GM19099 (cell line): Measurements from ENCODE around the gene TMEM164.

Source experiments
- POLR2A ChIP-seq: IDR thresholded peaks from 3 replicates; pipeline ENCODE4 v1.6.1; 2011; ENCODE audit warnings: low read depth; ENCODE audit not compliant: insufficient read length; ENCODE audit errors: extremely low read depth

Gene TMEM164

DNA sequence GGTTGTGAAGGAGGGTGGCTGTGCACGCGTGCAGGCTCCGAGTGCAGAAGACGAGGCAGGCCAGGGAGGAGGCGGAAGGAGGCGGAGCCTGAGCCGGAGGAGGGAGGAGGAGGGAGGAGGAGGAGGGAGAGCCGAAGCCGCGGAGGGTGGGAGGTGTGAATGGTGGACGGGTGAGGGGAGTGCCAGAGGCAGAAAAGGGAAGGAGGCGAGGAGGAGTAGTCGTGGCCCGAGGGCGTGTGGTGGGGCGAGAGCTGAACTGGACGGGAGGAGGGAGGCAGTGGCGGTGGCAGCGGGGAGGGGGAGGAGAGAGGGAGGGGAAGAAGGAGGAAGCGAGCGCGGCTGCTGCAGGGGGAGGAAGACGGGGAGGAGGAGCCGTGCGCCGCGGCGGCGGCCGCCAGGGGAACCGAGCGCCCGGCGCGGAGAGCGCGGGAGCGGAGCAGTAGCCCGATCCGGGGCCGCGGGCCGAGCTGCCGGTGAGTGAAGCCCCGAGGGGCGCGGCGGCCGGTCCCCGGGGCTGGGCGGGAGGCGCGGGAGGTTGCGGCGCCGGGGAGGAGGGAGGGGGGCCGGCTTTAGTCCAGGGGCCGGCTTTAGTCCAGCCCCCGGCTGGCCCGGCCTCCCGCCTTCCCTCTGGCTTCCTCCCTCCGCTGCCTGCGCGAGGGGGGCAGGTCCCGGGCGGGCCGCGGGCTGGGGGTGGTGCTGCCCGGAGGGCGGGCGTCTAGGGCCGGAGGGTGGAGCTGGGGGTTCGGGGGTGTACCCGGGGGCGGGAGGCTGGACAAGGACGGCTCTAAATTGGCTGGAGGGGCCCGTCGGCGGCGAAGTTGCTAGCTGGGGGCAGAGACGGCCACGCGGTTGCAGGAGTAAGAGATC, at the start of gene TMEM164:
TSS of gene TMEM164 (plus strand) at position 815 of the 867 bp plus-strand sequence. CDS start 661 bp downstream, outside the sequence.
- TF ChIP-seq POLR2A = peak; percentile 40

DNA sequence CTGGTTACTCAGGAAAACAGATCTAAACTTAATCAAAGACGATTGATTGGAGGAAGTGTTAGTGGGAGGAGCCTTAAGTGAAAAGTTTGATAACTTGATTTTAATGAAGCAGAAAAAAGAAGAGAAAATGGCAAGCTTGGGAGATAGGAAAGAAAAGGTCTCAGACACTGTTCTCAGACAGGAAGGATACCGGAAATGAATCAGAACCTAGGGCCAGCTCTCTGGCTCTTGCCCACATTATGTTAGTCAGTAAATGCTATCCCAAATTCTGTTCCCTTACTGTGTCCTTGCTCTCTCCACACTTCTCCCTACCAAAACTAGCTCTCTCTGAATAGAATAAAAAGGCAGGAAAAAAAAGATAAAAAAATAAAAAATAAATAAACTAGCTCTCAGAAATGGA, 48.6 kb upstream of the TMEM164 start:
- TF ChIP-seq POLR2A = no peak

DNA sequence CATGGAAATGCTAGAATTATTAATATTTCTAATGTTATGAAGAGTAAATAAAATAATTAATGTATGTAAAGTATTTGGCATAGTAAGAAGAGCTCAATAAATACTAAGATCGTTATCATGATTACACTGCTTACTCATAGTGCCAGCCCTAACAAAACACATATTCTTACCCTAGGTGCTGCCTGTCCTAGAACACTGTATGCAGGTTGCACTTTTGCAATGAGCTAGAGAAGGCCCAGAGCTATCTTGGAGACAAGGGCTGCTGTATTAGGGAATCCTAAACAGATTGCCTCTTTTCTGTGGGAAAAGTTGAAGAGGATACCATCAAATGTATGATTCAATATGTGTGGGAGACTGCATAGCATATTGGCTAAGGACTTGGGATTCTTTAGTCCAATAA, 48.0 kb upstream of the TMEM164 start:
- TF ChIP-seq POLR2A = no peak

GRCh38 chrX:109958266-109958665, 44.6 kb upstream of the TMEM164 start:
- no peak for TF ChIP-seq POLR2A

GRCh38 chrX:109959356-109959871, 43.5 kb upstream of the TMEM164 start:
- TF ChIP-seq POLR2A = no peak

GRCh38 chrX:109964390-109964789, 38.5 kb upstream of the TMEM164 start:
- no peak for TF ChIP-seq POLR2A

DNA sequence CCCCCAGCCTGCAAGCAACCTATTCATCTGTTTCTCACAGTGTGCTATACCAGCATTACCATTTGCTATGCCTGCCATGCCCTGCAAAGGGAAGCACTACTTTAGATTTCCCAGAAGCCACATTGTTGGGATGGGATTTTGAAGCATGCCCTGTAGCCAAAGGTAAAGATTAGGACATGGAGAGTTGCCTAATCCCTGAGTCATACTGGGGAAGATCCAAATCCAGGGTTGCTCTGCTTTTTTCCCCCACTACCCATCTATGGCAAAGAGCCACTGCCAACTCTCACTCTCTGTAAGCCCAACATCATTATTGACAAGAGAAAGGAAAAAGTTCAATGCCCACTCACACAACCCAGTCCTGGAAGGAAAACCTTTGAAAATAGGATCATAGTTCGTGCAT, 36.7 kb upstream of the TMEM164 start:
- no peak for TF ChIP-seq POLR2A

GRCh38 chrX:109967156-109967555, 35.8 kb upstream of the TMEM164 start:
- TF ChIP-seq POLR2A = no peak

DNA sequence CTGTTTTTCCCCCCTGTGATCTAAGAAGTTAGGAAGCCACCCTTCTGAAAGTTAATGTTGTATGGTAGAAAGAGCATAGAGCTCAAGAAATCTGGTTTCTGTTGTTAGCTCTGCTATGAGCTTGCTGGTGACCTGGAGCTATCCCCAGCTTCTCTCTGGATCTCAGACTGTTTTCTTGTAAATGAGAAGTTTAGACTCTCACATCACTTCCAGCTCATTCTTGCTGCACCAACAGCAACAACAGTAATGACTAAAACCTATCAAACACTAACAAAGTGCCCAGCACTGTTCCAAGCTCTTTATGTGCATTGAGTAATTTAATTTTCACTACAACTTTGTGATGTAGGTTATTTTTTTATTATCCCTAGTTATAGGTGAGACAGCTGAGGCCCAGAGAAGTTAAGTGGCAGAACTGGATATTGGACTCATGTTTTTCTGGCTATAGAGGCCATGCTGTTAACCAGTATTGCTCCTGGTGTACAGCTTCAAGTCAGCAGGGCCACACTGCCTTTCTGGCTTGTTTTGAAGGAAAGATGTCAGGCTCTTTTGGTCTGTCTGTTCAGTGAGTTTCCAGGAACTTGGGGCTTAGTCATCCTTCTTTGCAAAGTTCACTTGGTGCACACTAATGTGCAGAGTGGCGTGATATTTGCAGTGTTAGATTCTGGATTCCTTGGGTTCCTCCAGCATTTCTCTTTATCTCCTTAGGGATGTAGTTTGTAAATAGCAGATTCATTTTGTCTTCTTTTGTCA, 27.8 kb upstream of the TMEM164 start:
- no peak for TF ChIP-seq POLR2A

- TF ChIP-seq POLR2A = no peak
Observed at GRCh38 chrX:109987884-109988283, 15.0 kb upstream of the TMEM164 start.

DNA sequence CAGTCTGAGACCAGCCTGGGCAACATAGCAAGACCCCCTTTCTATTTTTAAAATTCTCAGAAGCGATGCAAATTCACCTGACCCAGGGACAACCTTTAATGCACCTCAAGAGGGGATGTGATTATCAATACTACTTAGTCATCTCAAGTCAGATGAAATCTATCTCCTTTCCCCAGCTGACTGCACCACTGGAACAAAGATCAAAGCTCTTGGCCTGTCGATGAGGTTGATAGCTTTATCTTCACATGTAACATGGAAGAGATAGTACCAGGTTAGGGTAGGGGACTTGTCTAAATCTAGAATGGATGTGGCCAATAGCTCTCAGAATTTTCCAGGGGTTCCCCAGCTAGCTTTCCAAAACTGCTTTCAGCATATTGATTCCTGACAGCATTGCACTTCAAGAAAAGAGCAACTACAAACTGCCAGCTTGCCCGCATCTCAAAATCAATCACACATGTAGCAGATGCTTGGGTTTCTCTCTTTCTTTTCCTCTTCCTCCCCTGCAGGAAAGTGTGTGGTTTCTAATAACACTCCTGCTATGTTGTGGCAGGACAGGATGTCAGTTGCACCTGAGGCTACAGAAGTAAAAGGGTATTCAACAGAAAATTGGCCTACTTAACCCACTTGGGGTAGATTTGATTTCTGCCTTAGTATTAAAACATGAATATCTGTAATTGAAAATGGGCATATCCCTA, 12.2 kb upstream of the TMEM164 start:
- no peak for TF ChIP-seq POLR2A

- TF ChIP-seq POLR2A = no peak
Observed at GRCh38 chrX:109992203-109992602, 10.7 kb upstream of the TMEM164 start.

DNA sequence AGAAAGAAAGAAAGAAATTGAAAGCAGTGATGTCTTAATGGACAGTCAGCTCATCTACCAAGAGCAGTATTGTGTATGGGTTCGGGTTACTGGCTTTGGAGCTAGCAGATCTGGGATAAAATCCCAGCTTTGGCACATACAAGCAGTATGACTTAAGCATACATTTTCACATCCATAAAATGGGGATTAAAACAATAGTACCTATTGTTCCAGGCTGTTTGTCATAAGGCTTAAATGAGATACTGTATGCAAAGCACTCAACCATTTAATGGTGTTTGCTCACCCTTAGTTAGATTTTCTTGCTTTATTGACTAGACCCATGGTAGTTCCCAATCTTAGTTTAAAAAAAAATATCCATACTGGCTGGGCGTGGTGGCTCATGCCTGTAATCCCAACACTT, 7.8 kb upstream of the TMEM164 start:
- TF ChIP-seq POLR2A = no peak

GRCh38 chrX:109997786-109998452, 5.0 kb upstream of the TMEM164 start:
- no peak for TF ChIP-seq POLR2A

DNA sequence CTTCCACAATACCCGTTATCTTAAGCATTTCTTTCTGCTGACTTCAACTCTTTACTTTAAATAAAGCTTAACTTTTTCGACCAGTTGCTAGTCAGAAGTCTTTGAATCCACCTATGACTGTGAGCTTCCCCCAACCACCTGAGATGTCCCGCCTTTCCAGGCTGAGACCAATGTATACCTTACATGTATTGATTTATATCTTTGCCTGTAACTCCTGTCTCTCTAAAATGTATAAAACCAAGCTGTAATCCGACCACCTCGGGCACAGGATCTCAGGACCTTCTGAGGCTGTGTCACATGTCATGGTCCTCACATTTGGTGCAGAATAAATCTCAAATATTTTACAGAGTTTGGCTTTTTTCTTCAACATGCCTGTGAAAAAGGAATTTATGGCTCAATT, 2.9 kb upstream of the TMEM164 start:
- TF ChIP-seq POLR2A = no peak
